NOMO-1 treated with DMSO at 0.1 percent for 48 hours (cell line): ENCODE data around the gene RAB3IP.
A peak's percentile ranks its signal among the peaks of the same experiment; 100 is the strongest.
"Not testable (repeated sequence)": the region's sequence is repeated elsewhere in the genome, so short reads cannot be mapped to it uniquely, and the experiment has no call there.

Source experiments
- DNase-seq: peaks from one replicate; lab custom pipeline; 2025; ENCODE audit not compliant: unreplicated experiment; lab: John Stamatoyannopoulos, UW

The RAB3IP gene

DNA sequence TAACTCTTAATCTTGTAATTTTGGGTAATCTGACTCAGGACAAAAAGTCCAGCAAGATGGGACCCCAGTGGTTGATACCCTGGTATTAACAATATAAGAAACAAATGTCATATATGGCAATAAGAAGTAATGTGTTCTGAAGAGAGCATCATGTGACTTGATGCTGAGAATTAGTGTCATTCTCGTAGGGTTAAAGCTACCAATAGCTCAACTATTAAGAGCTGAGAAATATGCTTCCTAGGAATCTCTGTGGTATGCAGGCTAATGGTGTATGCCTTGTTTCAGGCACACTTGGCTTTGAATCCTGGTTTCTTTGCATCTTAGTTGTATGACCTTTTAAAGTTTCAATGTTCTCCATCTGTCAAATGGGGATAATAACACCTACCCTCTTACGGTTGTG lies 95.5 kb downstream of the RAB3IP start:
- DNase-seq = no peak

DNA sequence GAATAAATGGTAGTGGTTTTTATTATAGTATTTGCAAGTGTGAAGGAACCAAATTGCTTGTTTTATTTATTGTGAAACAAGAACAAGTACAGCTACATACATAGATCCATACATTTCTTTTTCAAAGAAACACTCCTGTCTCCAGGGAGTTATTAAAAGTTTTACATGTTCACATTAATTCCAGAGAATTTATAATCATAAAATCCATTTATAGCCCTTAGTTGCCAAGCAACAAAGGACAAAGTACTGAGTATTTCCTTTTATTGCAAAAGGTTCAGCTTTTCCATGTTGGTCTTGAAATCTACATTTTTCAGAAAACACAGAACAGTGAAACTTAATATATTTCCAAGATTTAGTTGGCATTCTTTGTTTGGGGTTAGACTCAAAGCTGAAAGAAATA lies 95.9 kb downstream of the RAB3IP start:
- no peak for DNase-seq

DNA sequence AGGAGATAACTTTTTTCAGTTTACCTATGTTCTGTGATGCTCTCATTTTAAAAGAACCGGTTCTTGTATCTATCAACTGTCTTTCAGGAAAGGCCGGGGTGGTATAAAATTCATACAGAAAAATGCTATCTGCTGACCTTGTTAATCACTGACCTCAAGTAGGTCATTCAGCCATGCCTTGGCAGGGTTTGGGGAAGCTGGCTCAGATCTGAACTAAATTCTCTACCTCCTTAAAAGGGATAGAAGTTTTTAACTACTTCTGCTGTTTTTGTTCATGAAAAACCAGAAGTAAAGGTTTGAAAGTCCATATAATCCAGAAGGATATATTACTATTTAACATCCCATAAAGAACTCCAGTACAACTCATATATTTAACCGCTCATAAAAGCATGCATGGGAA lies 96.4 kb downstream of the RAB3IP start:
- no peak for DNase-seq

DNA sequence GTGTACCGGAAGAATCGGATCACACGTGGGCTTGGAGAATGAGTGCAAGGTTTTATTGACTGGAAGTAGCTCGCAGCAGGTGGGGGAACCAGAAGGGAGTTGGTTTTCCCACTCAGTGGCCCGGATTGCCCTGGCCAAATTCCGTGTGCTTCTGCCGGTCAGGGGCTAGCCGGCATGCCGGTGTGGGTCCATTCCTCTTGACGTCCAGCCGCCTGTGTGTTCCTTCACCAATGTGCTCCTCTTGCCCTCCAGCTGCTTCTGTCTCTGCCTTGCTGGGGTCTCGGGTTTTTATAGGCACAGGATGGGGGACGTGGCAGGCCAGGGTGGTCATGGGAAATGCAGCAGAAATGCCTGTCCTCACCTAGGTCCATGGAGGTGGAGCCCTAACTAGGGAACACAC lies 97.4 kb downstream of the RAB3IP start:
- no peak for DNase-seq

DNA sequence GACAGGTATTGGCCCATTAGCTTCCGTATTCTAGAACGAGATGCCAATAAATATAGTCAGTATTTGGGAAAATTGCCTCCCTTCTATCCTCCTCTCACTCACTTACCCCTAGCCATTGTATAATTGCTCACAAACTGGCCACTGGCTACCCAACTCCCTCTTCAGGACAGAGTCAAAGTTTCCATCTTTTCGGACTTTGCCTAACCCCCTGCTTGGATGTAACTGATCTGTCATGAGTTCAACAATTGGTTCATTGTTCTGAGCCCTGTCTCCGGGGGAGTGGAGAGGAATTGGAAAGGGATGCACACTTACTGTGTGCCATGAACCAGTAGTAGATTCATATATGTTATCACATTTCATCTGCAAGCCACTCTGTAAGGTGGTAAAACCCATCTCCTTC lies 98.5 kb downstream of the RAB3IP start:
- no peak for DNase-seq

DNA sequence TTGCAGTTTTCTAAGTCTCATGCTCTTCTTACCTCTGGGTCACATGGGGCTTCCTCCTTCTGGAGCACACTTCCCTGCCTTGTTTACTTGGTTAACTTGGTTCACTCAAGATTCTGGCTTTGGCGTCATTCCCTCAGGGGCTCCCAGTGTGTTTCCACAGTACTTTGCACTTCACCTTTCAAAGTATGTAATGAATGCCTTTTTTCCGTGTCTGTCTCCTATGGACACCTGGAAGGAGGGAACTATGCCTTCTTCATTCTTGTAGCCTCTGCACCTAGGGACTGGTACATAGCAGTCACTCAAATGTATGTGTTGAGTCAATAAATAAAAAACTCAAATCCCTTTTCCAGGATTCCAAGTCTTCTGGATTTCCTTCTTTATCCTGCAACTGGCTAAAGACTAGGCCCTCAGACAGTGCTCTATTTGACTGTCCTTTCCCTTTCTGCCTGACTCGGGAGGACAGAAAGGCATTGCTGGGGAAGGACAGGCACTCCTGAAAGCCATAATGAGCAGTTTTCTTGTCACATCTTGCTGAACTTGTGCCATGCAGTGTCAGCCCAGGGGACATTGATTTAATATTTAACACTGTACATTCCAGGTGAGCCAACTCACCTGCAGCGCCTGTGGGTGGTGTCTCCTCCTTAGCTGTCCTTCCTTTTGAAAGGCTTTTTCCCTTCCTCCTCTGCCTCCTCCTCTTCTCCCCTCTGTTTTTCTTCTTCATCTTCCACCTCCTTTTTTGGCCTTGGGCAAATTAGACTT lies 99.2 kb downstream of the RAB3IP start:
- DNase-seq = no peak

DNA sequence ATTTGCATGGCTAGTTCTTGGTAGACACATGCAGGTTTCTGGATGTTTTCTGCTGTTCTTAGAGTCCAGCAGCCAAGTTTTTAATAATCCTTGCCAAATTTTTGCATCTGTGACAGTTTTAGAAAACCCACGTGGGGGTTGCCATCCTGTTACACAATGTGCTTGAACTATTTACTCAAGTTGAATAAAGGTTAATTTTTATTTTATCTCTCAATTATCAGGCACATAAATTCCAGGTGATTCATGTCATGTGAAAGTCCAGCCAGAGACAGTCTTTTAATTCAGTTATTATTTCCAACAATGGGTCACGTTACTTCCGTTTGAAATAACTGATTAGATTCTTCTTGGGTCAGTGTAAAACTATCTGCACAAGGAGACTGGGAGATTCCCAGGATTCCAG lies 102.1 kb downstream of the RAB3IP start:
- DNase-seq = no peak

DNA sequence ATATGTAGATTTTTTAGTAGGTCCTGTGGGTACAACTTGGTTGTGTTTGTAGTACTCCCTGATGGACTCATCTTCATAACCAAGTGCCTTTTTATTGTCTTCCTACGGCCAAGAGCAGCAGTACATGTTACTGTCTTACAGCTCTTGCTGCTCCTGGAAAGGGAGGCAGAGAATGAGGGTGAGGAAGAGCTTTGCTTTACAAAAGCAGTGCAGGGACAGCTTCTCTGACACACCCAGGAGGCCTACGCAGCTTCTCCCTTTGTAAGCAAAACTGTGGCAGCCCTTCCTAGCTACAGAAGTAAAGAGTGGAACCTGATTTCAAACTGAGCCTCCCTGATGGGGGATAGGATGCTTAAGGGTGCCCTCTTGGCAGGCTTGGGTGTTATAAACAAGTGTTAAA lies 104.9 kb downstream of the RAB3IP start:
- no peak for DNase-seq

DNA sequence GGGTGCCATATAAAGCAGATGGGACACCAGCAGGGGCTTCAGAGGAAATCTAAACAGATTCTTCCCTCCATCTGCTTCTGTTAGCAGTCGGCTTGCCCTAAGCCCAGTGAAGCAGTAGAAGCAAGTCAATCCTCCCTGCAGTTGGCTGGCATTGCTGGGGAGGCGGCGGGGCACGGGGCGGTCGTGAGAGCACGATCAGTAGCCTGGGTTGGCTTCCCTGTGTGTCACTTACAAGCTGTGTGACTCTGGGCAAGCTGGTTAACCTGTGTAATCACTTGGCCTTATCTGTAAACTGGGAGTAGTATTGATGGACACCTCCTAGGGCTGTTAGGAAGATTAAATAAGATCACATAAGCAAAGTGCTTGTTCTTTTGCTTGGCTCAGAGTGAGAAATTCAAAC lies 105.8 kb downstream of the RAB3IP start:
- DNase-seq = no peak

DNA sequence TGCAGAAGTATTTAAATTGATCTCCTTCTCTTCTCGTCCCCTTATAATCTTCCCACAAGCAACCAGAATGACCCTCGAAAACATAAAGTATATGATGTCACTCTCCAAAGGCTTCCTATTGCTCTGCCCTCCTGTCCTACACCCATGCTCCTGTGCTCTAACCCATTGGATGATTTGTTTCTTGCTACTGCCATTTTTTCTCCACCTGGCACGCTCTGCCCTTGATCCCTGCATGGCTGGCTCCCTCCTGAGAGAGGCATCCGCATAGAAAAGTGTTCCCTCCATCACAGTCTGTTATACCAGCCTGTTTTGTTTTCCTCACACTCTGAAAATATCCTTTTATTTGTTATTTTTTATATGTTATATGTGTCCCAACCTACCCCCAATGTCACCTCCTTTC lies 106.2 kb downstream of the RAB3IP start:
- no peak for DNase-seq

DNA sequence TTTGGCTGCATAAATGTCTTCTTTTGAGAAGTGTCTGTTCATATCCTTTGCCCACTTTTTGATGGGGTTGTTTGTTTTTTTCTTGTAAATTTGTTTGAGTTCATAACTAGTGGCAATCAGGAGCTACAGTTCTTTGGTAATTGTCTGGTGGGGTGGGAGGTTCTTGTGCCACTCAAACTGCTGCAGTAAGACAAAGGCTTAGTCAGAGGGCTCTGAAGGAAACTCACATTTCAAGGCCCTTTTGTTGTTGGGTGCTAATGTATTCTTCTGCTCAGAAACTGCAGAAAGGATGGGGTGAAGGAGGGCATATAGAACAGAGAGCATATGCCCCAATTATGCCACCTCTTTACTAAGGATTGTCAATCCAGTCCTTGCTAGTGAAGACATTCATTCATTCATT lies 108.3 kb downstream of the RAB3IP start:
- DNase-seq = no peak

DNA sequence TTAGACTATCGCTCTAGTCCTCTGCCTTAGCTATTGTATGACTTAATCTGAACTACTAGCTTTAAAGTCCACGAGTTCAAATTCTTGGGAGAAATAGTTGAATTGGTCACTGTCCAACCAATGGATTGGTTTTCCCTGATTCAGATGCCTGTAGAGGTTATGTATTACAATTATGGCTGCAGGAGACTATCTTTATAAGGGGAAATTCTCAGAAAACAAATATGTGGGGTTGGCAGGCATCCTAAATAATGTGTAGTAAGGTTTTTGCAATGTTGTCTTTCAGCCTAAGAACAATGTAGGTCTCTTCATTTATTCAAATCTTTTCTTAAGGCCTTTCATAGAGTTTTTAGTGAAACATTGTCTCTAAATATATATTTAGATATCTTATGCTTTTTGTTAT lies 113.3 kb downstream of the RAB3IP start:
- no peak for DNase-seq

DNA sequence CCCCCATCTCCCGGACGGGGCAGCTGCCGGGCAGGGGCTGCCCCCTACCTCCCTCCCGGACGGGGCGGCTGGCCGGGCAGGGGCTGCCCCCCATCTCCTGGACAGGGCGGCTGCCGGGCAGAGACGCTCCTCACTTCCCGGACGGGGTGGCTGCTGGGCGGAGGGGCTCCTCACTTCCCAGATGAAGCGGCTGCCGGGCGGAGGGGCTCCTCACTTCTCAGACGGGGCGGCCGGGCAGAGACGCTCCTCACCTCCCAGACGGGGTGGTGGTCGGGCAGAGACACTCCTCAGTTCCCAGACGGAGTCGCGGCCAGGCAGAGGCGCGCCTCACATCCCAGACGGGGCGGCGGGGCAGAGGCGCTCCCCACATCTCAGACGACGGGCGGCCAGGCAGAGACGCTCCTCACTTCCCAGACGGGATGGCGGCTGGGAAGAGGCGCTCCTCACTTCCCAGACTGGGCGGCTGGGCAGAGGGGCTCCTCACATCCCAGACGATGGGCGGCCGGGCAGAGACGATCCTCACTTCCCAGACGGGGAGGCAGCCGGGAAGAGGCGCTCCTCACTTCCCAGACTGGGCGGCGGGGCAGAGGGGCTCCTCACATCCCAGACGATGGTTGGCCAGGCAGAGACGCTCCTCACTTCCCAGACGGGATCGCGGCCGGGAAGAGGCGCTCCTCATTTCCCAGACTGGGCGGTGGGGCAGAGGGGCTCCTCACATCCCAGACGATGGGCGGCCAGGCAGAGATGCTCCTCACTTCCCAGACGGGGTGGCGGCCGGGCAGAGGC lies 114.7 kb downstream of the RAB3IP start:
- not testable (repeated sequence) for DNase-seq

DNA sequence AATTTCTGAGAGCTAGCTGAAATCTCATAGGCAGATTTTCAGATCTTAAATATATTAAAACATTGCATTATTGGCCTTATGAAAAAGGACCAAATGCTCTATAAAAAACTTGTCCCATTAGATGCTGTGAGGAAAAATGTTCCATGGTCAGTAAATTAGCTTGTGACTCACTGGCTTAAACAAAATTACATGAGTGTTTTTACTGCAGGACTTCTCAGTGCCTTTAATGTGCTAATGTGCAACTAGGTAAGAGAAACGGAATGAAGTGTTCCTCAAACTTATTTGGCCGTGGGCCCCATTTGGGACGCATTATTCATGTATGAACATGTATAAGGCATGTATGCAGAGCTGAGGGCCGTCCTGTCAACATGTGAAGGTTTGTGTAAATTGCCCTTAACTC lies 128.0 kb downstream of the RAB3IP start:
- no peak for DNase-seq

DNA sequence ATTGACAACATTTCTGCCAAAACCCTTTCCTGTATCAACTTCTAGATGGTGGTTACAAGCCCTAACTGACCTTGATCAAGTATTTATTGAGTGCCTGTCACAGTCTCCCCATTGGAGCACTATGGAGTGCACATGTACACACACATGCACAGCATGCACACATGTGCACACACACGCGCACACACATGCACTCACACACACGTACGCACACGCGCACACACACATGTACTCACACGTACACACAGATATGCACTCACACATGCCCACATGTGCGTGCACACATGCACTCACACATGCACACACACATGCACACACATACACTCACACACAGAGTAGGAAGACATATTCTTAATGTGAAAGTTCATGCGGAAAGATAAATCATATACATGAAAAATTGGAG lies 130.0 kb downstream of the RAB3IP start:
- no peak for DNase-seq

DNA sequence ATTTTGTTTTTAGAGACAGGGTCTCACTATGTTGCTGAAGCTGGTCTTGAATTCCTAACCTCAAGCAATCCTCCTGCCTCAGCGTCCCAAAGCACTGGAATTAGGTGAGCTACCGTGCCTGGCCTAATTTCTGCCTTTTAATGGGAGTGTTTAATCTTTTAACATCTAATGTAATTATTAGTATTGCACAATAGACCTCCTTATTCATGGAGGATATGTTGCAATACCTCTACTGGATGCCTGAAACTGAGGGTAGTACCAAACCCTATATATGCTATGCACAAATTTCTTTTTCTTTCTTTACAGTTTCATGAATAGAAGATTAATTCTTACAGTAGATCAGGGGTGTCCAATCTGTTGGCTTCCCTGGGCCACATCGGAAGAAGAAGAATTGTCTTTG lies 134.1 kb downstream of the RAB3IP start:
- peak; percentile 19 for DNase-seq
